HL-60 (cell line): ENCODE measurements around the gene ARL5C.

ENCODE experiments used
- DNase-seq, 2 experiments: peaks; one replicate each; pipeline ENCODE4 v3.0.0-alpha.2; 2010 to 2020; ENCODE audit warnings: low read depth in 1 of 2, low spot score in 1 of 2
- H3K27ac ChIP-seq: fragments of 250-450 bp; sonication (Bioruptor Pico); replicated peaks from 2 replicates; pipeline ENCODE4 v1.5.1; 2020; ENCODE audit warnings: mild to moderate bottlenecking, moderate library complexity
- H3K27me3 ChIP-seq: fragments of 250-450 bp; sonication (Bioruptor Pico); 2 replicates; pipeline ENCODE4 v1.5.1; 2021; ENCODE audit warnings: mild to moderate bottlenecking, moderate library complexity; ENCODE audit not compliant: insufficient read depth, poor library complexity, severe bottlenecking
- H3K4me3 ChIP-seq: replicated peaks from 2 replicates; pipeline ENCODE4 v1.5.1; 2011; ENCODE audit warnings: mild to moderate bottlenecking, control low read depth, low read length; ENCODE audit not compliant: insufficient read depth
- CTCF ChIP-seq: IDR thresholded peaks from one replicate; pipeline ENCODE4 v1.5.1; 2011; ENCODE audit warnings: low read length, control low read depth, inconsistent platforms; ENCODE audit not compliant: insufficient read depth
- GABPA ChIP-seq: IDR thresholded peaks from 2 replicates; pipeline ENCODE4 v1.6.1; 2012; ENCODE audit warnings: low read depth
- POLR2AphosphoS5 ChIP-seq: IDR thresholded peaks from 2 replicates; pipeline ENCODE4 v1.6.1; 2012; ENCODE audit warnings: low read depth
- SPI1 ChIP-seq: IDR thresholded peaks from 2 replicates; pipeline ENCODE4 v1.6.1; 2012; ENCODE audit warnings: low read depth, mild to moderate bottlenecking, borderline replicate concordance
- TF ChIP-seq, protein P1 (sequence below): IDR thresholded peaks from 2 replicates; pipeline ENCODE4 v1.6.1; 2012; ENCODE audit warnings: low read depth; ENCODE audit not compliant: insufficient replicate concordance

Gene ARL5C

DNA sequence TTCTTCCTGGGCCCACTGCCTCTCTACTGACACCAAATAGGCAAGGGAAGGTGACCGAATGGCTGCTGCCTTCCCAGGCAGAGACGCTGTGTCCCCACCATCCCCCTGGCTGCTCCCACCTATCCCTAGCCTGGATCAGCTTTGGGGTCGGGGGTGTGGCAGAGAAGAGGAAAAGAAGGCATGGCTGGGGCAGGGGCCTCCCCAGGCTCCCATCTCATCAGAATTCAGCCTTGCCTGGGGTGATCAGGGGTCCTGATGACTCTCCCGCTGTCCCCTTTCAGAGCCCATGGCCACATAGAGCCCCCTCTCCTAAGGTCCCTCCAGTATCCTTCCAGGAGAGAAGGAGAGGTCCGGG, 15.2 kb downstream of the ARL5C start:
- Histone ChIP-seq H3K27ac (no peak overlapping the region), H3K4me3 (no peak overlapping the region), H3K27me3 (peaks cover 6% of the 10 kb centered on the region)
- no peak for DNase-seq
- TF ChIP-seq POLR2AphosphoS5 (no peak), SPI1 (no peak), CTCF (no peak), GABPA (no peak)
- TF ChIP-seq, protein P1, sequence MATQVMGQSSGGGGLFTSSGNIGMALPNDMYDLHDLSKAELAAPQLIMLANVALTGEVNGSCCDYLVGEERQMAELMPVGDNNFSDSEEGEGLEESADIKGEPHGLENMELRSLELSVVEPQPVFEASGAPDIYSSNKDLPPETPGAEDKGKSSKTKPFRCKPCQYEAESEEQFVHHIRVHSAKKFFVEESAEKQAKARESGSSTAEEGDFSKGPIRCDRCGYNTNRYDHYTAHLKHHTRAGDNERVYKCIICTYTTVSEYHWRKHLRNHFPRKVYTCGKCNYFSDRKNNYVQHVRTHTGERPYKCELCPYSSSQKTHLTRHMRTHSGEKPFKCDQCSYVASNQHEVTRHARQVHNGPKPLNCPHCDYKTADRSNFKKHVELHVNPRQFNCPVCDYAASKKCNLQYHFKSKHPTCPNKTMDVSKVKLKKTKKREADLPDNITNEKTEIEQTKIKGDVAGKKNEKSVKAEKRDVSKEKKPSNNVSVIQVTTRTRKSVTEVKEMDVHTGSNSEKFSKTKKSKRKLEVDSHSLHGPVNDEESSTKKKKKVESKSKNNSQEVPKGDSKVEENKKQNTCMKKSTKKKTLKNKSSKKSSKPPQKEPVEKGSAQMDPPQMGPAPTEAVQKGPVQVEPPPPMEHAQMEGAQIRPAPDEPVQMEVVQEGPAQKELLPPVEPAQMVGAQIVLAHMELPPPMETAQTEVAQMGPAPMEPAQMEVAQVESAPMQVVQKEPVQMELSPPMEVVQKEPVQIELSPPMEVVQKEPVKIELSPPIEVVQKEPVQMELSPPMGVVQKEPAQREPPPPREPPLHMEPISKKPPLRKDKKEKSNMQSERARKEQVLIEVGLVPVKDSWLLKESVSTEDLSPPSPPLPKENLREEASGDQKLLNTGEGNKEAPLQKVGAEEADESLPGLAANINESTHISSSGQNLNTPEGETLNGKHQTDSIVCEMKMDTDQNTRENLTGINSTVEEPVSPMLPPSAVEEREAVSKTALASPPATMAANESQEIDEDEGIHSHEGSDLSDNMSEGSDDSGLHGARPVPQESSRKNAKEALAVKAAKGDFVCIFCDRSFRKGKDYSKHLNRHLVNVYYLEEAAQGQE, result no peak

GRCh38 chr17:39150104-39150634, 15.8 kb downstream of the ARL5C start:
- Histone ChIP-seq H3K27me3 (peaks cover 6% of the 10 kb centered on the region), H3K27ac (no peak overlapping the region), H3K4me3 (no peak overlapping the region)
- DNase-seq, result no peak
- no peak for TF ChIP-seq GABPA
- TF ChIP-seq SPI1, result no peak
- TF ChIP-seq CTCF, result no peak
- TF ChIP-seq, protein P1, result no peak

- H3K27me3 ChIP-seq, result peaks cover 6% of the 10 kb centered on the region
- no peak for DNase-seq
- no peak overlapping the region for H3K4me3 ChIP-seq
- no peak for TF ChIP-seq SPI1
- no peak for TF ChIP-seq POLR2AphosphoS5
- no peak for TF ChIP-seq GABPA
- TF ChIP-seq, protein P1, result no peak
- no peak for TF ChIP-seq CTCF
- H3K27ac ChIP-seq, result no peak overlapping the region
Observed at GRCh38 chr17:39147221-39148185, 18.5 kb downstream of the ARL5C start.
